GM18951 (cell line): ENCODE results near the gene PRKN.

ENCODE experiments used
- POLR2A ChIP-seq: IDR thresholded peaks from 4 replicates; pipeline ENCODE4 v1.6.1; 2011; ENCODE audit warnings: mild to moderate bottlenecking; ENCODE audit not compliant: insufficient read length, insufficient read depth; ENCODE audit errors: extremely low read depth
- in situ Hi-C: fragments of 300-500 bp; cut with MboI; formaldehyde crosslinking; loops from one replicate; pipeline ENCODE4 v1.12.0; 2022; ENCODE audit warnings: low sequenced_read_pairs, mixed read lengths, inconsistent platforms; ENCODE audit not compliant: unreplicated experiment

Gene PRKN

DNA sequence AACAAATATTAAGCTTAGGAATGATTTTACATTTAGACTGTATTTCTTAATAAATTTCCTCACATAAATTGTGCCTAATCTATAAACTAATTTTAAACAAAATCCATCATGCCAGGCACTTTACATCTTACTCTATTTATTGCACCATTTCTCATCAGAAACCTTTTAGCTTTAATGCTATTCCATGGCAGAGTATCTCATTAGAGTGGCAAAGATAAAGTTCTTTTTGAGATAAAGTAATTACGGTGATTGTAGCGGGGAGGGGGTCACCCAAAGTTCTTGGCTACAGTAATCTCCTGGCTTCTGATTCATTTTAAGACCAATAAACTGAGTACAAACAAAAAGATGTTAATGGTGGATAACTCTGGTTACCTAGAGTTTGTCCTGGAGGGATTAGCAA lies 532.1 kb downstream of the PRKN start:
- no peak for TF ChIP-seq POLR2A
- in situ Hi-C loops = no loop called here

GRCh38 chr6:162190981-162191380 lies 536.6 kb downstream of the PRKN start:
- in situ Hi-C loops = no loop called here
- no peak for TF ChIP-seq POLR2A

DNA sequence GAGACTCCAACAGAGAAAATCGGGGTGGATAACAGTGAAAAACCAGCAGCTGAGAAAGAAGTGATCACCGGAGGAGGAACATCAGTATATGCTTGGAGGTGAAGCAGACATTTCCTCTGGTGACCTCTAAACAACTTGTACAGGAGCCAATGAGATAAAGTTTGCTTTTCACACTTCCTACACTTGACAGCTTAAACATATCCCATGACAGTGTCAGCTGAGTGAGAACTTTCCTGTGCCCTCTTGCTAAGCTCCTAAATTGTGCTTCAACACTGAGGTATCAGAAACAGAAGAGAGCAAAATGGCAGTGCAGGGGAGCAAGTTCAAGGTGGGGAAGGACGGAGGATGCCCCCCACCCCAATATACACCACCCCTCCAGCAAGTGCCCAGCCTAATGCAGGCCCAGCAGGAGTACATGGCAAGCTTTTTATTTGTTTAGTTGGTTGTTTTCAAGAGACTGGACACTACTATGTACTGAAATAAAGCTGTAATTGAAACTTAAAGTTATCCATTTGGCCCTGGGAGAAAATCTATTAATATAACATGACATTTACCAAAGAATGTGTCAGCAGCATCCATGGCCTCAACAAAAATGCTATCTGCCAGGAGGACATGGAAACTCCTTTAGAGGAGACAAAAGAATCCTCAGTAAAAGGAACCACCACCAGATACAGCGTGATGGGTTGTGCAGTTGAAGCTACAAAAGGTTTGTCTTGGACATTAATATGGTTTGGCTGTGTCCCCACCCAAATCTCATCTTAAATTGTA lies 540.2 kb downstream of the PRKN start:
- in situ Hi-C loops = no loop called here
- TF ChIP-seq POLR2A = no peak

DNA sequence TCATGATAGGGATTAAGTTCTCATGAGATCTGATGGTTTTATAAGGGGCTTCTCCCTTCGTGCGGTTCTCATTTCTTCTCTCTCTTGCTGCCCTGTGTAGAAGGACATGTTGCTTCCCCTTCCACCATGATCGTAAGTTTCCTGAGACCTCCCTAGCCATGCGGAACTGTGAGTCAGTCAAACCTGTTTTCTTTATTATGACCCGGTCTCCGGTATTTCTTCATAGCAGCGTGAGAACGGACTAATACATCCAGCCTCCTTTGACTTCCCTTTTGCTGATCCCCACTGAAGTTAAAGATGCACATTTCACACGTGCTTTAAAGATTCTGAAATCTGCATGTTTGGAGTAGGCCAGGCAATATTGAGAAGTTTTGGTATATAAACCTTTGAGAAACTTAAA lies 543.1 kb downstream of the PRKN start:
- in situ Hi-C loops = no loop called here
- no peak for TF ChIP-seq POLR2A

DNA sequence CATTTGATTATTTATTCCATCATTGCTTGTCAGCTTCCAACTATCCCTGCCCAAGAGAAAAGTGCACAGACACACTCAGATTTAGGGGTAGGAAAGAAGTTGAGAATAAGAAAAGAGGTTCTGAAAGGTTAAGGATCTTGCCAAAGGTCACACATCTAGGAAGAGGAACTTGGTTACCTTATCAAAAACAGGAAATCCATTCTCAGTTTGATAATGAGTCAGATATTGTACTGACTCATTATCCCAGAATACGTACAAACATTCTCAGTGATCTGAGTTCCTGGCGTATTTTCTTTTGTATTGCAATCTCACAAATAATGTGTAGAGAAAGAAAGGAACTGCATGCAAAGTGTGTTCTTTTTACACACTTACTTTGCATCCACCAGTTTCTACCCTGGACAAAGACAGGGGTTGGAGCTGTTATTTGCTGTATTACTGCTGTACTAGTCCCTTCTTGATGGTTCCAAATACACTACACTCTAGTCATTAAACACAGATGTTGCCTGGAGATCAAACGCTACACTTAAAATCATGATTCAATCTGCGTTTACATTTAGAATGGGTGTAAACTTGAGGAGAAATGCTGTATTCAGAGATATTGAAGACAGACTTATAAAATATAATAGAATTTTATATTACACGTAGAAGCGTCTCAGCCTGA lies 545.7 kb downstream of the PRKN start:
- TF ChIP-seq POLR2A = no peak
- in situ Hi-C loops = no loop called here

GRCh38 chr6:162181111-162181510 lies 546.5 kb downstream of the PRKN start:
- TF ChIP-seq POLR2A = no peak
- in situ Hi-C loops = no loop called here

- in situ Hi-C loops = no loop called here
- no peak for TF ChIP-seq POLR2A
Observed at GRCh38 chr6:162179196-162179951, 548.2 kb downstream of the PRKN start.

- in situ Hi-C loops = no loop called here
- no peak for TF ChIP-seq POLR2A
Observed at GRCh38 chr6:162178666-162179065, 548.9 kb downstream of the PRKN start.

DNA sequence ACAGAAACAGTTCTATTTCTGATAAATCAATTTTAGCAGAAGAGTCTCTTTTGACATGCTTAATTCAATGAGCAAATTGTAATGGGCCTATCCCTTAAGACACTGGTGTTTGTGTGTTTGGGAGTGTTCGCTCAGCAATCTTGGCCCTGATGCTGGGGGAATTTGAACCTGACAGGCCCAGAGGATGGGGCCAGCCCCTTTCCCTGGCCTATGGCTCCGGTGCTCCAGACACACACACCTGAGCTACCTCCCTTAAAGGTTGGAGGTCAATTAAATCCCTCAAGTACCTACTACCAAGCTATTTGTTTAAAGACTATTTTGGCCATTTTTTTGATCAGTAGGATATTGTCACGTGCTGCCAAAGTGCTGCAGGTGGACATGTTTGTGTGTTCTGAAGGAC lies 549.3 kb downstream of the PRKN start:
- in situ Hi-C loops = no loop called here
- no peak for TF ChIP-seq POLR2A

DNA sequence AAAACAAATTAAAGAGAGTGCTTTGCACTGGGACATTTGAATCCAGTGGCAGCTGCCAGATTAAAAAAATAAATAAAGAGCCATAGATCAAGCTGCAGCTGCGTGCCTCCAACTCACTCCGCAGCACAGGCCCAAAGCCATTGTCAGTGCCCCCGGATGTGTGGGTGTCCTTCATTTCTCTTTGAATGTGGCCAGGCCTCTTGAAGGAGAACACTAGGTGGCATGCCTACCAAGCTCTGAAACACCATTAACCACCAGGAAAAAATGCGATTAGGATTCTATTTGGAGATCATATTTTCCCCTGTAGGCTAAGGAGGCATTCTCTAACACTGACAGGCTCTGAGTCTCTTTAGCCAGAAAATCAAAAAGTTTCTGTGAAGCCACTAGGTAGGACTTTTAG lies 549.8 kb downstream of the PRKN start:
- in situ Hi-C loops = no loop called here

GRCh38 chr6:162173466-162173865 lies 554.1 kb downstream of the PRKN start:
- in situ Hi-C loops = no loop called here
- TF ChIP-seq POLR2A = no peak

More for the DNA sequence above, 549.8 kb downstream of the PRKN start:
- no peak for TF ChIP-seq POLR2A

DNA sequence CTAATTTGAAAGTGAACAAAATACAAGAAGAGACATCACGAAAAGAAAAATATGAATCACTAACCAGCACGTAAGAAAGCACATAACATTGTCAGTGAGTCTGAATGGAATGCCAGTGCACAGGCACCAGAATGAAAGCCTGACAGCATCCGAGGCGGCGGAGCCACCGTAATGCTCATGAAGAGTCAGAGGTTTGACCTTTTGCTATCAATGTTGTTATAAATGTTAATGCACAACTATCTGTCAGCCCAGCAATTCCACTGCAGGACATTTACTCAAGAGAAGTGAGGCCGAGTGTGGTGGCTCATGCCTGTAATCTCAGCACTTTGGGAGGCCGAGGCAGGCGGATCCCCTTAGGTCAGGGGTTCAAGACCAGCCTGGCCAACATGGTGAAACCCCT lies 562.1 kb downstream of the PRKN start:
- in situ Hi-C loops = no loop called here
- TF ChIP-seq POLR2A = no peak

- TF ChIP-seq POLR2A = no peak
- in situ Hi-C loops = no loop called here
Observed at GRCh38 chr6:162157167-162157870, 570.2 kb downstream of the PRKN start.

GRCh38 chr6:162156146-162156545 lies 571.4 kb downstream of the PRKN start:
- in situ Hi-C loops = no loop called here
- TF ChIP-seq POLR2A = no peak

DNA sequence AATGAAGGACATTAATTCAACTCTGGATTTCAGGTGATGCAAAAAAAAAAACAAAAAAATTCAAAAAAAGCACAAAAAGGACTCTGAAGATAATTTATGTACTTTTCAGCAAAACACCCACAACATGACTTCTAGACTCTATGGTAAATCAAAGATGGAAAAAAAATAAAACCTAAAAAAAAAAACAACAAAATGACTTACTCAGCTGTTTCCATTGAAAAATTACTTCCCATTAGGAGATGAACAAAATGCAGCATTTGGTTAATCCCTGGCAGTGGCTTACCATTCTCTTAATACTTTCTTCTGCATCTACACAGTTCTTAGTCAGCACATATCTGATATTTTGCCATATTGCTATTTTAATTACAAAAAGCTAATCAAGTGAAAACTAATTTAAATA lies 572.6 kb downstream of the PRKN start:
- TF ChIP-seq POLR2A = no peak
- in situ Hi-C loops = no loop called here
